Measurements from ENCODE around the gene BGN. TPM values are rescaled to one million over a fixed set of nuclear protein-coding genes. Genes with fewer than 3 reads are reported as not detected.

Gene BGN
- total and polyA plus RNA-seq, 2 donors (not counting 1 experiment from before 2014, with no cell fraction given): not detected

GRCh38 chrX:153527208-153527607, 32.4 kb downstream of the BGN start:
- no peak overlapping the region for H3K27ac Mint-ChIP-seq
- Histone ChIP-seq H3K4me2 (replicated peaks; ENCODE audit: low read depth, low read length, poor library complexity, severe bottlenecking) (no peak overlapping the region), H3K9ac (ENCODE audit: low read length) (no peak overlapping the region), H2AFZ (ENCODE audit: insufficient read depth, low read depth, low read length, poor library complexity, severe bottlenecking) (no peak overlapping the region), H3K79me2 (ENCODE audit: control insufficient read depth, insufficient read depth, low read length) (no peaks in the 10 kb centered on the region), H3K9me3 (ENCODE audit: control extremely low read depth in 1 of 3, control insufficient read depth in 2 of 3, insufficient read depth in 1 of 3, low read length in 2 of 3) (no peaks in the 10 kb centered on the region), H3K27ac (ENCODE audit: low read length in 2 of 2) (no peak overlapping the region), H3K36me3 (replicated peaks in 1 of 2; ENCODE audit: control extremely low read depth in 1 of 2, control insufficient read depth in 1 of 2, extremely low read depth in 1 of 2, insufficient read depth in 2 of 2, low read length in 1 of 2) (no peaks in the 10 kb centered on the region), H4K20me1 (ENCODE audit: control insufficient read depth, insufficient read depth, low read length, poor library complexity, severe bottlenecking) (no peaks in the 10 kb centered on the region), H3K27me3 (replicated peaks in 1 of 4; ENCODE audit: control extremely low read depth in 1 of 4, control insufficient read depth in 3 of 4, insufficient read depth in 4 of 4, low read length in 3 of 4) (peaks cover 0 to 3% (median 0%) of the 10 kb centered on the region in 4 experiments), H3K4me1 (ENCODE audit: control insufficient read depth in 2 of 2, insufficient read depth in 2 of 2, low read length in 2 of 2) (no peaks in the 10 kb centered on the region), H3K4me3 (ENCODE audit: control extremely low read depth in 1 of 5, extremely low read depth in 1 of 5, insufficient read depth in 1 of 5, low read depth in 2 of 5, low read length in 4 of 5) (no peak overlapping the region)
- DNase-seq: no peak
- intact Hi-C loops (cut with micrococcal nuclease): no loop called here
- 86% methylated on average over 11 of the region's 15 CpGs for WGBS (ENCODE audit: insufficient coverage)
- no peak for ATAC-seq (ENCODE audit: low read depth)
- peaks cover 4% of the 10 kb centered on the region for H3K27me3 Mint-ChIP-seq
- H3K4me1 Mint-ChIP-seq: no peaks in the 10 kb centered on the region
- H3K9me3 Mint-ChIP-seq (ENCODE audit: insufficient read depth): no peaks in the 10 kb centered on the region
- POLR2A ChIA-PET: no interaction called here
- no peak overlapping the region for H3K4me3 Mint-ChIP-seq
- CTCF ChIA-PET: interaction anchor here (0.9 kb wide), 1 partner anchor 12 kb away, joined by 3 read pairs; no protein-coding TSS in a partner anchor
- TF ChIP-seq EZH2 (IDR thresholded peaks at IDR 0.05; ENCODE audit: borderline replicate concordance, insufficient read depth, low read depth, low read length, poor library complexity, severe bottlenecking) (no peak), CTCF (IDR thresholded peaks at IDR 0.05) (no peak)

- CTCF ChIA-PET: interaction anchor here (1.2 kb wide), 1 partner anchor 23 kb away, joined by 3 read pairs; no protein-coding TSS in a partner anchor
Measured at GRCh38 chrX:153530411-153531129, 35.8 kb downstream of the BGN start.

More at GRCh38 chrX:153530411-153531129, 35.8 kb downstream of the BGN start:
- Mint-ChIP-seq H3K9me3 (ENCODE audit: insufficient read depth) (no peaks in the 10 kb centered on the region), H3K4me1 (no peaks in the 10 kb centered on the region), H3K27ac (no peak overlapping the region), H3K27me3 (peaks cover 4% of the 10 kb centered on the region), H3K4me3 (no peak overlapping the region)
- no peak overlapping the region for H2AFZ ChIP-seq (ENCODE audit: insufficient read depth, low read depth, low read length, poor library complexity, severe bottlenecking)
- TF ChIP-seq CTCF (IDR thresholded peaks at IDR 0.05) (no peak), EZH2 (IDR thresholded peaks at IDR 0.05; ENCODE audit: borderline replicate concordance, insufficient read depth, low read depth, low read length, poor library complexity, severe bottlenecking) (no peak)
- no peak for ATAC-seq (ENCODE audit: low read depth)
- no peak overlapping the region for H3K9ac ChIP-seq (ENCODE audit: low read length)
- no peaks in the 10 kb centered on the region for H3K9me3 ChIP-seq (ENCODE audit: control extremely low read depth in 1 of 3, control insufficient read depth in 2 of 3, insufficient read depth in 1 of 3, low read length in 2 of 3)
- H3K27ac ChIP-seq (ENCODE audit: low read length in 2 of 2): no peak overlapping the region
- no peaks in the 10 kb centered on the region for H3K36me3 ChIP-seq (replicated peaks in 1 of 2; ENCODE audit: control extremely low read depth in 1 of 2, control insufficient read depth in 1 of 2, extremely low read depth in 1 of 2, insufficient read depth in 2 of 2, low read length in 1 of 2)
- H3K79me2 ChIP-seq (ENCODE audit: control insufficient read depth, insufficient read depth, low read length): no peaks in the 10 kb centered on the region
- H3K27me3 ChIP-seq (replicated peaks in 1 of 4; ENCODE audit: control extremely low read depth in 1 of 4, control insufficient read depth in 3 of 4, insufficient read depth in 4 of 4, low read length in 3 of 4): no peaks in the 10 kb centered on the region
- H3K4me3 ChIP-seq (ENCODE audit: control extremely low read depth in 1 of 5, extremely low read depth in 1 of 5, insufficient read depth in 1 of 5, low read depth in 2 of 5, low read length in 4 of 5): no peak overlapping the region
- no peak for DNase-seq
- no peak overlapping the region for H3K4me2 ChIP-seq (replicated peaks; ENCODE audit: low read depth, low read length, poor library complexity, severe bottlenecking)
- H3K4me1 ChIP-seq (ENCODE audit: control insufficient read depth in 2 of 2, insufficient read depth in 2 of 2, low read length in 2 of 2): no peaks in the 10 kb centered on the region
- 83% methylated on average over 11 of the region's 20 CpGs for WGBS (ENCODE audit: insufficient coverage)
- no peaks in the 10 kb centered on the region for H4K20me1 ChIP-seq (ENCODE audit: control insufficient read depth, insufficient read depth, low read length, poor library complexity, severe bottlenecking)
- POLR2A ChIA-PET: no interaction called here
- intact Hi-C loops (cut with micrococcal nuclease): no loop called here
